ENCODE data around the gene MINDY3.
A peak's percentile ranks its signal among the peaks of the same experiment; 100 is the strongest.
"Not testable (repeated sequence)": the region's sequence is repeated elsewhere in the genome, so short reads cannot be mapped to it uniquely, and the experiment has no call there.

The MINDY3 gene

GRCh38 chr10:15784662-15785300, 75.5 kb downstream of the MINDY3 start:
- H3K4me3 ChIP-seq (ENCODE audit: control insufficient read depth, low read depth, low read length) = no peak overlapping the region
- TF ChIP-seq CTCF (conservative IDR thresholded peaks at IDR 0.05; ENCODE audit: control insufficient read depth, insufficient read depth, low read depth, low read length) = no peak
- DNase-seq (ENCODE audit: low read depth) = peak; percentile 42

GRCh38 chr10:15783941-15784636, 76.2 kb downstream of the MINDY3 start:
- TF ChIP-seq CTCF (conservative IDR thresholded peaks at IDR 0.05; ENCODE audit: control insufficient read depth, insufficient read depth, low read depth, low read length) = no peak
- no peak overlapping the region for H3K4me3 ChIP-seq (ENCODE audit: control insufficient read depth, low read depth, low read length)
- DNase-seq (ENCODE audit: low read depth) = no peak

DNA sequence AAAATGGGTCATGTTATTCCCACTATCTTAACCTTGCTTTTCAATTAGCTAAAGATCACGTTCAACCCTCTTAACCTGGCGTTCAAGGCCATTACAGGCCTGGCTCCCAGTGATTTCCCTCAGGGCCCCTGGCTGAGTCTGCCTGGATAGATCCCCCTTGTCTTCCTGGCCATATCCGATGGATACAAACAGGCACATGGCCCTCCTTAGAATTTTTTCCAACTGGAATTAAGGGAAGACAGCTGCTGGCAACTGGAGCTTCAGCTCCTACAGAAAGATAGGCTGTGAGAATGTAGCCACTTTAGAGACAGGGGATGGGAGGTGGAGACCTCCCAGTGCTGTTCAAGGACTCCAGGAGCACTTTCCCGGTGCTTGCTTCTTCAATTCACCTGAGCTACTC, 77.5 kb downstream of the MINDY3 start:
- TF ChIP-seq CTCF (conservative IDR thresholded peaks at IDR 0.05; ENCODE audit: control insufficient read depth, insufficient read depth, low read depth, low read length) = no peak
- DNase-seq (ENCODE audit: low read depth) = no peak

GRCh38 chr10:15781381-15781960, 78.8 kb downstream of the MINDY3 start:
- no peak for TF ChIP-seq CTCF (conservative IDR thresholded peaks at IDR 0.05; ENCODE audit: control insufficient read depth, insufficient read depth, low read depth, low read length)
- no peak overlapping the region for H3K4me3 ChIP-seq (ENCODE audit: control insufficient read depth, low read depth, low read length)
- no peak for DNase-seq (ENCODE audit: low read depth)

More for the DNA sequence above, 77.5 kb downstream of the MINDY3 start:
- H3K4me3 ChIP-seq (ENCODE audit: control insufficient read depth, low read depth, low read length) = no peak overlapping the region

DNA sequence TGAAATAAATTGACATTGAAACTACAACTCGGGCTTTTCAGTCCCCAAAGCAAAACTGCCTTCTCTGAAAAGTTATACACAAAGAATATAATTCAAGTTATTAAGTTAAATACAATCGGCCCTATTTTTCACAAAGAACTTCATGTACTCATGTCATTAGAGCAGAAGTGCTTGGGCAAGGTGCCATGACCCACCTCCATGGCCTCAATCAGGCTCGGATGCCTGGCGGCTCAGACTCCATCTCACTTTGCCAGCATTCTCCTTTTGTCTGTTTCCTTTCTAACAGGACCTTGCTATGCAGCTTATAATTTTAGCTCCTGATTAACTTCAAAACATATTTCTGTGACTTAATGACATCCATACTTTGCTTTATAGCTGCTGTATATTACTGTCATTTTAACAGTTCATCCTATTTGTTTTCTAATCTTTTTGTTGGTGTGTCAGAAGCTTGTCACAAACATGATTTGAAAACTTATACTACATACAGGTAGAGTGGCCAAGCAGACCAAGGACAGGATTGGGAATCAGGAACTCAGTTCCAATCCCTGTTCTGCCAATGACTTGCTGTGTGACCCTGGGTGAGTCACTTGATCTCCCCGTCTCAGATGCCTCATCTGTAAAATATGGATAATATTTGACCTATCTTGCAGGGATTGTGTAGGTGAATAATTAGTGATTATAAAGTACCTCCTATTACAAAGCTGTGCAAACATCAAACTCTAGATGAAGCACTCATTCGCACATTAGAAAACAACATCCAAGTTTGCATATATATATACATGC, 79.8 kb downstream of the MINDY3 start:
- H3K4me3 ChIP-seq (ENCODE audit: control insufficient read depth, low read depth, low read length) = no peak overlapping the region
- no peak for TF ChIP-seq CTCF (conservative IDR thresholded peaks at IDR 0.05; ENCODE audit: control insufficient read depth, insufficient read depth, low read depth, low read length)
- DNase-seq (ENCODE audit: low read depth) = peak; percentile 39

DNA sequence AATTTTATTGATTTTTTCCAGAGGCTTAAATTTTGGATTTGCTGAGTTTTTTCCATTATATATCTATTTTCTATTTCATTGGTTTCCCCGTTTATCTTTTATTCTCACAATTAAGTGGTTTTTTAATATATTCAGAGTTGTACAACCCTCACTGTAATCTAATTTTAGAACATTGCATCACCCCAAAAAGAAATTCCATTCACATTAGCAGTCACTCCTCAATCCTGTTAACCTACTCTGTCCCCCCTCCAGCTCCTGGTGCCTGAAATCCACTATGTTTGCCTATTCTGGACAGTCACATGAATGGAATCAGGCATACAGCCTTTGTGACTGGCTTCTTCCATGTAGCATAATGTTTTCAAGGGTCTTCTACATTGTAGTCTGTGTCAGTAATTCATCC, 84.8 kb downstream of the MINDY3 start:
- TF ChIP-seq CTCF (conservative IDR thresholded peaks at IDR 0.05; ENCODE audit: control insufficient read depth, insufficient read depth, low read depth, low read length) = no peak
- no peak overlapping the region for H3K4me3 ChIP-seq (ENCODE audit: control insufficient read depth, low read depth, low read length)
- peak; percentile 76 for DNase-seq (ENCODE audit: low read depth)

DNA sequence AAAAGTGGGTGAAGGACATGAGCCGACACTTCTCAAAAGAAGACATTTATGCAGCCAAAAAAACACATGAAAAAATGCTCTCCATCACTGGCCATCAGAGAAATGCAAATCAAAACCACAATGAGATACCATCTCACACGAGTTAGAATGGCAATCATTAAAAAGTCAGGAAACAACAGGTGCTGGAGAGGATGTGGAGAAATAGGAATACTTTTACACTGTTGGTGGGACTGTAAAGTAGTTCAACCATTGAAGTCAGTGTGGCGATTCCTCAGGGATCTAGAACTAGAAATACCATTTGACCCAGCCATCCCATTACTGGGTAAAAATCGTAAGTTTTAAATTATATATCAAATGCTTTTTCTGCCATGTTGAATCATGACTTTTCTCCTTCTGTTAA, 85.8 kb downstream of the MINDY3 start:
- not testable (repeated sequence) for DNase-seq (ENCODE audit: low read depth); H3K4me3 ChIP-seq (ENCODE audit: control insufficient read depth, low read depth, low read length)
